HG03521 (cell line): Measurements from ENCODE around the gene NAP1L5.

Source experiments
- ATAC-seq: cut with Tn5 transposase; IDR thresholded peaks from one replicate; pipeline ENCODE4 v1.9.1; 2021; ENCODE audit warnings: mild to moderate bottlenecking, moderate library complexity; ENCODE audit not compliant: unreplicated experiment

NAP1L5 gene

DNA sequence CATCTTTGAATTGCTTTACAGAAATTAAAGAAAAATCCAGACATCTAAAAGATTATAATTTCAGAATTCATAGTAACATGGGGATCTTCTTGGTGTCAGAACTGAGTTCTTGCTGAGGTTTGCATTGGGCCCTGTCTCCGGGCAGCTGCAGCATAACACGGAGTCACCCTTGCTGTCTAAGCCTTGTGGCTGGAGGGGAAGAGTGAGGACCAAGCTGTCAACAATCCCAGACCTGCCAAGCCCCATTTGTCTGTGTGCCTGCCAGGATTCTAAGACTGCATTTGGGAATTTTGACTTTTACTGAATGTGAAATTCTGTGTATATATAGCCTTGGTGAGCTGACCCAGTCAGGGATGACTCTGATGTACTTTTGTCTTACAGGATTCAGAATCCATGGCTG is 25.2 kb upstream of the NAP1L5 start:
- no peak for ATAC-seq

DNA sequence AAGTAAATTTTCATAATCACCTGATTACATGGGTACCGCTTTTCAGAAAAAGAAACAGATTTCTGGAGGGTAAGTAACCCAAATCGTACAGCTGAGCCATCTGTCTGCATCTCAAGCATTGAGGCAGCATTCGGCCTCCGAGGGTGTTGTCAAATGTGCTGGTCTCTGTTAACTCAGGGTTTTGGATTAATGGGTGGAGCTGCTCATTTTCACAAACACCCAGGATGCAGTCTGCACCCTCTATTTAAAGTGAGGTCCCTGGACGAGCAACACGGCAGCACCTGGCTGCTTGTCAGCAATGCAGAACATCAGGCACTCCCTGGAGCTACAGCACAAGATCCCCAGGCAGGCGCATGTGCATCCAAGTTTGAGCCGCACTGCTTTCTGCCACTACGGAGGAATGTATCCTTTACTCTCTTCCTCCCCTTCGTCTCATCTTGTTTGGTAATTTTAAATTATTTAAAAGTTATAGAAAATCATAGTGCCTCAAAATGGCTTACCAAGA is 24.7 kb upstream of the NAP1L5 start:
- ATAC-seq: no peak

GRCh38 chr4:88720451-88721428 is 23.1 kb upstream of the NAP1L5 start:
- ATAC-seq: no peak

- ATAC-seq: no peak
These were observed 21.8 kb upstream of the NAP1L5 start for GRCh38 chr4:88719381-88719780.

DNA sequence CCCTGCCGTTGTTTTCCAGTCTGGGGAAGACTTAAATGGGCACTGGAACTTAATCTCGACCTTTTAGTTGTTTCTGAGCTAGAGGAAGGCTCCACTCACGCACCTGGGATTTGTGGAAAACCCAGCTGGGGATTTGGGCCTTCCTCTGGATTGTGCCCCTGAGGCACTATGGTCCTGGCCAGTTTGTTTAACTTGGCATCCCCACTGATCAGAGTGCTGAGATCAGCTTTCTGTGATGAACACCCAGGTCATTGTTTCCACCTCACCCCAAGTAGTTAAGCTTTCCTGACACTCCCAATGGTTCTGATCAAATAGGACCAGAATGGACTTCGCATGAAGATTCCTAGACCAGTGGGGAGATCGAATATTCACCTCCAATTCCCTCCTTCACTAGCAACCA is 20.5 kb upstream of the NAP1L5 start:
- ATAC-seq: no peak

- no peak for ATAC-seq
These were observed 16.2 kb upstream of the NAP1L5 start for GRCh38 chr4:88713782-88714181.

DNA sequence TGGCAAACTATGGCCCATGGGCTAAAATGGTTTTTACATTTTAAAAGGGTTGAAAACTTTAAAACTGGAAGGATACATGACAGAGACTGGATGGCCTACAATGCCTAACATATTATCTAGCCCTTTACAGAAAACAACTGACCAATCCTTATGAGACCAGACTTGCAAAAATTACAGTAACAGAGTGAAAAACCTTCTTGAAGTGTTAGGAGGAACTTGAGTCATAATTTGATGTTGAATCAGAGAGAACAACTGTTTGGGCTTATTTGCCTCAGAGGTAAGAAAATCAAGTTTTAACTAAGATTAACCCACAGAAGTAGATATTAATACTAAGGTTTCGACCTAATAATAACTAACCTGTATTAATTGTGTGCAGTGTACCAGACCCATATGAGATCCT is 12.4 kb upstream of the NAP1L5 start:
- ATAC-seq: no peak

DNA sequence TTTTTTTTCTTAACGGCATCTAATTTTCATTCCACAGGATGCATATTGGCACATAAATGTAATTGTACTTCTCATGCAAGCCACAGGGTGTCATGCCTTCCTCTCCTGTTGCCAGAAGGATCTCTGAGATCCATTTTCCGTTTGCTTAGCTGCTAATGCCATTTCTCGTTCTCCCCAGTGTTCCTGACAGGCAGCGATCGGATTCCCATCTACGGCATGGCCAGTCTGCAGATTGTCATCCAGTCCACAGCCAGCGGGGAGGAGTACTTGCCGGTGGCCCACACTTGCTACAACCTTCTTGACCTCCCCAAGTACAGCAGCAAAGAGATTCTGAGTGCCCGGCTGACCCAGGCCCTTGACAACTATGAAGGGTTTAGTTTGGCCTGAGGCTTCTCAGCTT is 8.9 kb upstream of the NAP1L5 start:
- ATAC-seq: no peak

DNA sequence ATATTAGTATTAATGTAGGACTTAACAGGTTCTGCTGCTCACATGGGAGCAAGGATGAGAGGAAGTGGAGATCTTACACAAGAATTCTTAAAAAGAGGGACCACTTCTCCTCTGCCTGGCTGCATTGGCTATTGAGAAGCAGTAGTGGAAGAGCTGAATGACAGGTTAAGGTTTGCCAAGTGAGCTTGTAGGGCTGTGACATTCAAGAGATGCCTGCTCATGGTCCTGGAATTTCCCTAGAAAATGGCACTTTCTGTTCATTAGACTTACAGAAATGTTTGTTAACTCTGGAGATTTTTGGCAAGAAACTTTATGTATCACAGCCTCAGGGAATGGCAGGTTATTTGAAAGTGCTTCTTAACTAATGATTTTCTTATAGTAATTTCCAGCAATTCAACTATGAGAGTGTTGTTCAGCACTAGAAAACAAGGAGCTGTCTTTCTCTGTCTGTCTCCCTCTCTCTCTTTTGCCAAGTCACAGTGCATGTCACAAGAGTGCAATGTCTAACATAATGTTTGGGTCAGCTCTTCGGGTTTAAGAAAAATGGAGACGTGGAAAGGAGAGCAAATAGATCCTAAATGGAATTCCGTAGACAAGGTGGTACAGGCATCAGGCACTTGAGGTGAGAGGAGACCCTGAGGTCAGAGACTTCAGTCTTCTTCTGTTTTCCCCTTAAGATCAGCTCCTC is 8.3 kb upstream of the NAP1L5 start:
- no peak for ATAC-seq

- no peak for ATAC-seq
These were observed 7.6 kb upstream of the NAP1L5 start for GRCh38 chr4:88705223-88705622.

- no peak for ATAC-seq
These were observed 5.2 kb upstream of the NAP1L5 start for GRCh38 chr4:88702782-88703181.

GRCh38 chr4:88698519-88698918 is 890 bp upstream of the NAP1L5 start:
- no peak for ATAC-seq

DNA sequence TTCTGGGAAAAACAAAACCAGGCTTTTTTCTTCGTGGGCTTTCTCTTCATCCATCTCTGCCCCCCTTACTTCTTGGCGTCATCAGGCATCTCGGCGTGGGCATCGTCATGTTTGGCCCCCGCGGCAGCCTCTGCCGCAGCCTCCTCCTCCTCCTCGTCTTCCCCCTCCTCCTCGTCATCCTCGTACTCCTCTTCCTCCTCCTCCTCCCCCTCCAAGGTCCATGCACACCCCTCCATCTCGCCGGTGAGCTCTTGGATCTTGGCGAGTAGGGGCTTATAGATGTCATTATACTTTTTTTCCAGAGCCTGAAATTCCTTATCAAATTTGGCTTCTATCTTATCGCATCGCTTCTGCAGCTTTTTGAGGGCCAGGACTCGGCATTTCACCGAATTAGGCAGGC is 488 bp downstream of the NAP1L5 start:
- no peak for ATAC-seq

DNA sequence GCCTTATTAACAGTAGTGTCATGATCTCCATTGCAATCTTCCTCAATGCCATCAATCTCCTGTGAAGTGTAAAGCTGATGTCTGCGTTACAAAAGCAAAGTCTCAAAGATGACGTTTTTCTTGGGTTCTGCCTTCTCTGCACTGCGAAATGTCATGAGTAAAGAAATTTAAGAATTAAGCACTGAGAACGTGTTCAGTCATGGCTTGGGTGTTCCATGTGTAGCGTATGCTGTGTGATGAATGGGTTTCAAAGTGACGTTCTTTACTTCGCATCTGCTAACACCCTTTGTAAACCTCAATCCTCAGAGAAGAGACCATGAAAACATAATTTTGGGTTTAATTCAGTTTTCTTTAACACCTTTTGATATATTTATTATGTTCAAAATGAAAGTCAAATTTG is 999 bp downstream of the NAP1L5 start:
- ATAC-seq: no peak

GRCh38 chr4:88693792-88694191 is 3.8 kb downstream of the NAP1L5 start:
- no peak for ATAC-seq

GRCh38 chr4:88690355-88690754 is 7.3 kb downstream of the NAP1L5 start:
- no peak for ATAC-seq

DNA sequence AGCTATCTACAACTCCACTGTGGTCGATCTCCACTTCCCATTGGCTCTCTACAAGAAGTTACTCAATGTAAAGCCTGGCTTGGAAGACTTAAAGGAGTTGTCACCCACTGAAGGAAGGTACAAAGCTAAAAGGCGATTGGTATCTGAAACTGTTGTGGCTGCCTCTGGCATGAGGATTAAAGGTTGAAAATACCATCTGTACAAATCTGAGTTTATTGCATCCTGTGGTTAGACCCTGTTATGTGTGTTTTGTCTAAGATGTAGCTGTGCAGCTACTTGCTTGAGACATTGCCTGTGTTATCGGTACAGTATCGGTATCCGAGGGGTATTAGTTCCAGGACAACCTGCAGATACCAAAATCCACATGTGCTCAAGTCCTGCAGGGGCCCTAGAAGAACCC is 16.4 kb downstream of the NAP1L5 start:
- ATAC-seq: no peak

GRCh38 chr4:88675543-88675942 is 22.1 kb downstream of the NAP1L5 start:
- no peak for ATAC-seq

GRCh38 chr4:88674979-88675378 is 22.6 kb downstream of the NAP1L5 start:
- no peak for ATAC-seq

DNA sequence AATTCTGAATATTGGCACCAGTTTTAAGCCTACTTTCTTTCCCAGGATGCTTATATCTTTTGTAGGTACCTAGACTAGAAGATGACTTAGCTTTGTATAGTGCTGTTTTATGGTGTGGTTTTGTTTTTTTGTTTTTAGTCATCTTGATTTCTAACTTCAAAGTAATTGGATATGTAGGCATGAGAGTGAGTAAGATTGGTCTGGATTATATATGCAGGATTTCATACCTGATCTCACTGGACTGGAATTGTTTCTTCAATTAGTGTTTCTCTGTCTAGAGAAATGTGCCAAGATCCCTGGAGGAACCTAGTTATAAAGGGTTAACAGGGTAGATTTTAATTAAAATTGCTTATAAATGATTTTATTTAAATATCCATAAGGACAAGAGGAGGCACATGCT is 23.1 kb downstream of the NAP1L5 start:
- ATAC-seq: no peak

DNA sequence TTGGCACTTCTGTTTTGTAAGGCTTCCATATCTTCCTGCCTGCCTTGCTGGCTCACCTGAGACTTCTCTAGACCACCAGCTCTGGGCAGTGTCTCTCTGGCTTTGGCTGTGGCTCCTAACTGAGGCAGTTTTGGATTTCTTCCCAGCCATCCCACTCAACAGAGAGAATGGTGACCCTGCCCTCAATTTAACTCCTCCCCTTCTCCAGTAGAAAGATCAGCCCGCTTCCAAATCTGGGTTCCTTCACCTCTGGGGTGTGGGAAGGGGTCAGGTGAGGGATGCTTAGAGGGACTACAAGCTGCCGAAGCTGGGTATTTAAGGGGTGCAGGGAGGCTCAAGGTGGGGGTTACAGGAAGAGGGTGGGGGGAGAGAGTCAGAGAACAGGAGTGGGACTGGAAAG is 23.7 kb downstream of the NAP1L5 start:
- ATAC-seq: no peak

DNA sequence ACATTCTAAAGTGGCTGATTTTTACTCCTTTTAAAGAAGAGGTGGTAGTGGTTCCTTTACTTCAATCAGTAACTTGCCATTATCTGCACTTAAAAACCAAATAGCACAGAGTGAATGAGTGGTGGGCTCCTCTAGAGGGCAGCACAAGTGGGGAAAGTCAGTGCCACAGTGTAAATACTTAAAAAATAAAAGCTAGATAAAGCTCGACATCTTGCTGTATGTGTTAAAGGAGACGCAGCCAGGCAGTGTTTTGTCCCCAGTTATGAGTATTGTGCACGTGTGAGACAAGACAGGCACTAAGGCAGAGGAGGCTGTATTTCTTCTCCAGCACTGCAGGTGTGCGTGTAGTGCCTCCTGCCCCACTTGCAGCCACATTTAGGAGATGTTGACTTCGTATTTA is 24.6 kb downstream of the NAP1L5 start:
- ATAC-seq: peak; percentile 61
